Heart left ventricle (tissue), 13 donors: ENCODE measurements around the gene CCDC88A.

Source experiments
- POLR2A ChIP-seq, 2 donors: fragments of 450-650 bp; IDR thresholded peaks; one replicate each; pipeline ENCODE4 v1.6.1; 2017; ENCODE audit warnings: antibody characterized with exemption in 2 of 2, mild to moderate bottlenecking in 2 of 2, moderate library complexity in 2 of 2
- TF ChIP-seq, protein P1 (sequence below), 12 donors: fragments of 200-600 bp; sonication (generic) in 4 of 12; IDR thresholded peaks; one replicate each; pipeline versions ENCODE4 v1.5.0 to v1.8.0; 2018 to 2022; ENCODE audit warnings: antibody characterized with exemption in 12 of 12, mild to moderate bottlenecking in 5 of 12
- donor health status: ischemic (EF 13 %, LVEDD 7.1; RV severe dilation, severe dysfunction).
- donor health status: DM: no; HTN: yes; CAD: no.
- donor health status: DM: no; HTN: no; CAD: no.
- donor health status: ischemic (EF 25% LVEDD 6.9; RV normal size, moderate dysfunction).
- donor health status: ischemic (EF 25% LVEDD 5.7; RV mildly dilated, moderate dysfunction).
- donor health status: ischemic (EF 35%, LVEDD 5.7; RV mildly dilated, moderate dysfunction).
- donor health status: nonischemic (EF 11% LVEDD 7.7; RV severe dilation, severe dysfunction).
- donor health status: DM: yes; HTN: yes; CAD: no.
- donor health status: PGD.
- donor health status: ischemic (EF 29% LVEDD 5.4; RV normal size, mild dysfunction).
- donor health status: nonischemic (EF 23%, LVEDD 6.1; RV moderate dilation, normal function).

DNA sequence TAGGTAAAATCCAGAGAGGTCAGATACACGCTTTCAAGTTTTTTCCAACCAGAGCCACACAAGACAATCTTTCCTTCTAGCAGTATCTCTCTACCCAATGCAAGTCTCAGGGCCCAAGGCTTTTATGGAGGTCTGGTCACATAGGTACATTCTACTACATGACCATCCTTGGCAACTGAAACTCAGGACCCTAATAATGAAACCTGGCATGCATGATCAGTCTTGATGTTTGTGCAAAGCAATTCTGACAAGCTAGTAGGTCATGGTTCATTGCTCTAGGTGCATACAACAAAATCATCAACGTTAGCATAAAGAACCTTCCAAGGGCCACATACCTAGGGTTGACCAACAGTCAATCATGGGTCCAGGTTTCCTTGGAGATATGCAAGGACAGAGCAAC lies 33.2 kb upstream of the CCDC88A start:
- TF ChIP-seq, protein P1, sequence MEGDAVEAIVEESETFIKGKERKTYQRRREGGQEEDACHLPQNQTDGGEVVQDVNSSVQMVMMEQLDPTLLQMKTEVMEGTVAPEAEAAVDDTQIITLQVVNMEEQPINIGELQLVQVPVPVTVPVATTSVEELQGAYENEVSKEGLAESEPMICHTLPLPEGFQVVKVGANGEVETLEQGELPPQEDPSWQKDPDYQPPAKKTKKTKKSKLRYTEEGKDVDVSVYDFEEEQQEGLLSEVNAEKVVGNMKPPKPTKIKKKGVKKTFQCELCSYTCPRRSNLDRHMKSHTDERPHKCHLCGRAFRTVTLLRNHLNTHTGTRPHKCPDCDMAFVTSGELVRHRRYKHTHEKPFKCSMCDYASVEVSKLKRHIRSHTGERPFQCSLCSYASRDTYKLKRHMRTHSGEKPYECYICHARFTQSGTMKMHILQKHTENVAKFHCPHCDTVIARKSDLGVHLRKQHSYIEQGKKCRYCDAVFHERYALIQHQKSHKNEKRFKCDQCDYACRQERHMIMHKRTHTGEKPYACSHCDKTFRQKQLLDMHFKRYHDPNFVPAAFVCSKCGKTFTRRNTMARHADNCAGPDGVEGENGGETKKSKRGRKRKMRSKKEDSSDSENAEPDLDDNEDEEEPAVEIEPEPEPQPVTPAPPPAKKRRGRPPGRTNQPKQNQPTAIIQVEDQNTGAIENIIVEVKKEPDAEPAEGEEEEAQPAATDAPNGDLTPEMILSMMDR (IDR thresholded peaks at IDR 0.05): no peak
- no peak for TF ChIP-seq POLR2A (IDR thresholded peaks at IDR 0.05)
